Mesothelial cell of epicardium (in vitro differentiated cells): ENCODE results near the gene HNRNPR. TPM values are rescaled to one million over a fixed set of nuclear protein-coding genes. Genes with fewer than 3 reads are reported as not detected.

Source experiments
- DNase-seq, 2 experiments: peaks; one replicate each; pipeline ENCODE4 v3.0.0; 2021; ENCODE audit warnings: low spot score in 2 of 2; ENCODE audit not compliant: unreplicated experiment in 2 of 2
- H3K27ac Mint-ChIP-seq: 2 replicates; pipeline ENCODE4 v1.8.0; 2021; ENCODE audit warnings: mixed read lengths
- H3K27me3 Mint-ChIP-seq: 2 replicates; pipeline ENCODE4 v1.8.0; 2021; ENCODE audit warnings: low read depth, mixed read lengths
- H3K36me3 Mint-ChIP-seq: 2 replicates; pipeline ENCODE4 v1.8.0; 2021; ENCODE audit warnings: mixed read lengths
- H3K4me1 Mint-ChIP-seq: 2 replicates; pipeline ENCODE4 v1.8.0; 2021; ENCODE audit warnings: mixed read lengths
- H3K4me3 Mint-ChIP-seq: 2 replicates; pipeline ENCODE4 v1.8.0; 2021; ENCODE audit warnings: mild to moderate bottlenecking, moderate library complexity, mixed read lengths
- H3K9me3 Mint-ChIP-seq: 2 replicates; pipeline ENCODE4 v1.8.0; 2021; ENCODE audit warnings: mixed read lengths
- CTCF ChIP-seq: fragments of 200-600 bp; sonication (generic); IDR thresholded peaks from one replicate; pipeline ENCODE4 v1.5.0; 2021; ENCODE audit warnings: antibody characterized with exemption; ENCODE audit not compliant: unreplicated experiment
- total RNA-seq: library from RNA; stranded (reverse); gene quantifications from 3 replicates; pipeline ENCODE4 v1.2.1, GENCODE V29; 2021

HNRNPR gene
- total RNA-seq, result 199 to 205 TPM (median 203 TPM) in 3 replicates

- no peak for TF ChIP-seq CTCF
- H3K4me1 Mint-ChIP-seq, result peaks cover 41% of the 10 kb centered on the region
- peak within 1 kb of the TSS; percentile 82 for H3K4me3 Mint-ChIP-seq
- DNase-seq, result peak; percentile 99 to 100
- H3K9me3 Mint-ChIP-seq, result no peaks in the 10 kb centered on the region
- H3K27ac Mint-ChIP-seq, result peak within 1 kb of the TSS; percentile 99
- H3K27me3 Mint-ChIP-seq, result no peaks in the 10 kb centered on the region
- H3K36me3 Mint-ChIP-seq, result no peaks in the 10 kb centered on the region
Measured at GRCh38 chr1:23344111-23344986, at the start of gene HNRNPR. TSS of gene HNRNPR (minus strand) at chr1:23344284. CDS start at chr1:23341008, 3,276 bp downstream.

- H3K27ac Mint-ChIP-seq, result peak overlapping the region; percentile 77
- no peaks in the 10 kb centered on the region for H3K9me3 Mint-ChIP-seq
- peaks cover 4% of the 10 kb centered on the region for H3K27me3 Mint-ChIP-seq
- no peak for TF ChIP-seq CTCF
- H3K36me3 Mint-ChIP-seq, result peaks cover 2% of the 10 kb centered on the region
- peaks cover 13% of the 10 kb centered on the region for H3K4me1 Mint-ChIP-seq
- no peak for DNase-seq
- no peak overlapping the region for H3K4me3 Mint-ChIP-seq
Measured at GRCh38 chr1:23393706-23394105, 49.6 kb upstream of the HNRNPR start.

GRCh38 chr1:23392125-23392855 lies 48.2 kb upstream of the HNRNPR start:
- no peak for DNase-seq
- Mint-ChIP-seq H3K36me3 (peaks cover 2% of the 10 kb centered on the region), H3K27ac (no peak overlapping the region), H3K4me3 (no peak overlapping the region), H3K9me3 (no peaks in the 10 kb centered on the region), H3K4me1 (peaks cover 13% of the 10 kb centered on the region), H3K27me3 (no peaks in the 10 kb centered on the region)
- no peak for TF ChIP-seq CTCF

- H3K4me3 Mint-ChIP-seq, result no peak overlapping the region
- peaks cover 17% of the 10 kb centered on the region for H3K4me1 Mint-ChIP-seq
- no peaks in the 10 kb centered on the region for H3K27me3 Mint-ChIP-seq
- H3K9me3 Mint-ChIP-seq, result no peaks in the 10 kb centered on the region
- H3K36me3 Mint-ChIP-seq, result no peaks in the 10 kb centered on the region
- no peak for TF ChIP-seq CTCF
- no peak for DNase-seq
- H3K27ac Mint-ChIP-seq, result no peak overlapping the region
Measured at GRCh38 chr1:23389837-23390321, 45.8 kb upstream of the HNRNPR start.

- H3K4me1 Mint-ChIP-seq, result peaks cover 14% of the 10 kb centered on the region
Measured at GRCh38 chr1:23387494-23387893, 43.4 kb upstream of the HNRNPR start.

More at GRCh38 chr1:23387494-23387893, 43.4 kb upstream of the HNRNPR start:
- no peaks in the 10 kb centered on the region for H3K9me3 Mint-ChIP-seq
- H3K27ac Mint-ChIP-seq, result no peak overlapping the region
- H3K4me3 Mint-ChIP-seq, result no peak overlapping the region
- DNase-seq, result no peak
- no peak for TF ChIP-seq CTCF
- no peaks in the 10 kb centered on the region for H3K27me3 Mint-ChIP-seq
- H3K36me3 Mint-ChIP-seq, result no peaks in the 10 kb centered on the region
